Hematopoietic multipotent progenitor cell treated with erythropoietin and hydrocortisone succinate and interleukin-3 and kit ligand, for 8 days (in vitro differentiated cells): ENCODE data around the gene GRIFIN.

Source experiments
- DNase-seq: peaks from one replicate; pipeline ENCODE4 v3.0.0-alpha.2; 2015

The GRIFIN gene

GRCh38 chr7:2452643-2453270 lies 23.4 kb downstream of the GRIFIN start:
- DNase-seq: no peak

GRCh38 chr7:2452074-2452507 lies 24.1 kb downstream of the GRIFIN start:
- DNase-seq: peak; percentile 36

GRCh38 chr7:2451171-2452073 lies 24.8 kb downstream of the GRIFIN start:
- DNase-seq: peak; percentile 81

DNA sequence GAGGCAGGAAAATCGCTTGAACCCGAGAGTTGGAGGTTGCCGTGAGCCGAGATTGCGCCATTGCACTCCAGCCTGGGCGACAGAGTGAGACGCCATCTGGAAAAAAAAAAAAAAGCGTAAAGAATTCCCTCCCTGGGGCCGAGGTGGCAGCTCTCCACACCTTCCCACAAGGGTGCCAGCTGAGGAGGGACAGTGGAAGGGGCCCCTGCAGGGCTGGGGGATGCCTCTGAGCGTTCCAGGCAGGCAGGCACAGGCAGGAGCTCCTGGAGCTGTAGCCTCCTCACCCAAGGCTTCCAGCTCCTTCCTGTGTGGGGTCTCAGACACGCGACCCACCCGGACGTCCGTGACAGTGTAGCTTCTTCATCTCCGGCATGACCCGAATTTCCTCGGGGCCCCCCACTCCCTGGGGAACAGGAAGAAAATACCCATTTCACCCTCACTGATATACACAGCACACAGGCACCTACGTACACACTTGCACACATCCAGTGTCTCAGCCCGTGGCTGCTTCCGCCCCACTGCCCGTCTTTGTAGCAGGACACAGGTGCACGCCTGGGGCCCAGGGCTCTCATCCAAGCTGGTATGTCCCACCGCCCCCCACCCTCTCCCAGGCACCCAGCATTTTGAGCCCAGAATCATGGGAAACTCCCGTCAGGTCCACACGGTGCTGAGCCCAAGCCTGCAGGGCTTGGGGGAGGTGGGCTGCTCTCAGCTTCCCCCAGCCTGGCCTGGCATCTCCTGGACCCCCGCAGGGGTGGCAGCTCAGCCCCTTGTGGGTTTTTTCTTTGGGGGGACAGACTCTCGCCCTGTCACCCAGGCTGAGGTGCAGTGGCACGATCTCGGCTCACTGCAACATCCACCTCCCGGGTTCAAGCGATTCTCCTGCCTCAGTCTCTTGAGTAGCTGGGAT lies 25.7 kb downstream of the GRIFIN start:
- no peak for DNase-seq

GRCh38 chr7:2446676-2447075 lies 29.5 kb downstream of the GRIFIN start:
- DNase-seq: no peak

- DNase-seq: no peak
Measured at GRCh38 chr7:2445898-2446555, 30.2 kb downstream of the GRIFIN start.

DNA sequence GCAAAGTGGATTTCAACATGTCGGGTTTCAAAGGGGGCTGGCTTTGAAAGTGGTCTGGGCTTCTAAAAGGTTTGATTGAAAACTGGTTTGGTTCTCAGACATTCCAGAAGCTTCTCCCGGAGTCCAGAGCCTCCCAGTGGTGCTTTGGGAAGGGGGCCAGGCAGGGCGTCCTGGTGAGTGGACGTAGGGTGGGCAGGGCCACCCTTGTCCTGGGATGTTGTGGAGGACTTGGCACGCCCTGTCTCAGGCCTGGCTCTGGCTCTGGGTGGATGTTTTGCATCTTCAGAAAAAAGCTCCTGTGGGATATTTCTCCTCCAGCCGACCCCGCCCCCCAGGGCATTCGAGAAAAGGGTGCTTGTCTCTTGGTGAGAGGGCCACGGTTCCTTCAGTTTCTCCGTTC lies 31.2 kb downstream of the GRIFIN start:
- DNase-seq: no peak

- no peak for DNase-seq
Measured at GRCh38 chr7:2444476-2444875, 31.7 kb downstream of the GRIFIN start.

DNA sequence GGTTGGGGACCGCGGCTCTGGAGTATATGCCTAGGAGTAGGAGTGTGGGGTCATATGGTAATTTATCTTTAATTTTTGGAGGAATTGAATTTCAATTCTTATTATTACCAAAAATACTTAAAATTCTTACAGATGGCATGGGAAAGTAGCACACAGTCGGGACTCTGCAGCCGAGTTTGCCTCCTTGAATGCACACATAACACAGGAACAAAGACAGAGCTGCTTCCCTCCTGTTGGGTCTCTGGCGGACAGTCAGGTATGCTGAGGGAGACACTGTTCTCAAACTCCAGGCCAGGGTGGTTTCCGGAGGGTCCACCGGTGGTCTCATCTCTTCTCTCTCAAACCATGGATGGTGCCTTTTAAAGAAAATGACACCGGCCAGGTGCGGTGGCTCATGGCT lies 32.7 kb downstream of the GRIFIN start:
- DNase-seq: no peak

- no peak for DNase-seq
Measured at GRCh38 chr7:2441430-2442058, 34.7 kb downstream of the GRIFIN start.

DNA sequence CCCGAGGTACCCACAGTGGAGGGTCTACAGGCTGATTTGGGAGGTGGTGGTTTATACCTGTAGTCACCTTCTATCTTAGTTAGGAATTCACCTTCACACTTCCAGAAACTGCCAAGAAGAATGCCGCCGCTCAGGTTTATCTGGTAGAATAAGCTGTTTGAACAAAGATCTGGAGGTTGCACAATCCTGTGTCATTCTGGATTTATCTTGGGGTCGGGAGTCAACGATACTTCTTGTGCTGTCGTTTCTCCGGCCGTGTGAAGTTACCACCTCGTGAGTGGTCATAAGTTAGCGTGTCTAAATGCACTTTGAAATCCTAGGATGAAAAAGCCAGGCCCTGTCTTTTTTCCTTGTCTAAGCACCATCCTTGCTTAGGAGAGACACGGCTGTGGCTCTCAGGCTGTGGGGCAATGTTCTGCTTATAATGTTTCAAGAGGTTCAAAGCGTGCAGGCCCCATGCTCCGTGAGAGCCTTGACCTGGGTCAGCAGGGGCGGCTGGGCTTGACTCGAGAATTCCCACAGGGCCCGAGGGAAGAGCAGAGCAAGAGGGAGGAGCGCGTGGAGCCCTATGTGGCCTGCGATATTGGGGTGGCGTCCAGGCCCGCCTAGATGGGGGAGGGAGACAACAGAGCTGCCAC lies 35.5 kb downstream of the GRIFIN start:
- DNase-seq: no peak

DNA sequence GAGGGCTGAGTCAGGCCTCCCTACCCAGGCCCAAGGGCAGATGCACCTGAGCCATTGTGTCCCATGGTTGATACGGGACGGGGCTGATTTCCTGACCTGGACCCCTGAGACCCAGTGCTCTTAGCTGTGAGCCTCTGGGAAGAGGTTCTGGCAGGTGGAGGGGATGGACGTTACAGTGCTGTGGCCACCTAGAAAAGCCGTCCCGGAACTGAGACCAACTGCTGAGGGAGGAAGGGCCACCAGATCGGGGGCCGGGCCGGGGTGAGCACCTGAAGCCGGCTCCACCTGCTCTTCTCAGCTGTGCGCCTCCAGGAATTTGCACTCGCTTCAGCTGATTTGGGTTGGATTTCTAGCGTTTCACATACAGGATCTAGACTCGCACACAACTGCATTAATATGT lies 37.4 kb downstream of the GRIFIN start:
- no peak for DNase-seq

GRCh38 chr7:2438186-2438585 lies 38.0 kb downstream of the GRIFIN start:
- peak; percentile 82 for DNase-seq

- no peak for DNase-seq
Measured at GRCh38 chr7:2437537-2438148, 38.6 kb downstream of the GRIFIN start.

DNA sequence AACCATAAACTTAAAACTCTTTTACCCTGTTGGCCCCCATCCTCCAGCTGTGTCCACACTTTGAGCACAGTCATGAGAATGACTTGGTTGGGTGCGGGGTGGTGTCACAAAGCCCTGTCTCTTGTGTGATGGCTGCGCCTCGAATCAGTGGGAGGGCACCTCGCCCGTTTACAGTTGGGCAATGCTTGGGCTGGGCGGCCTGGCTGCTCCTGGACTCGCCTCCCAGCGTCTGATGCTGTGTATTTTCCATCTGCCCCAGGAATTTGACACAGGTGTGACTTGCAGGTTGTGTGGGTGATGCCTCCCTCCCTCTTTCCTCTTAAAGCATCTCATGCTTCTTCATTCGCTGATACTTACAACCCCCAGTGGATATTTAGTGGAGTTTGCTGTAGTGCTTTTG lies 39.1 kb downstream of the GRIFIN start:
- no peak for DNase-seq

GRCh38 chr7:2436341-2437104 lies 39.7 kb downstream of the GRIFIN start:
- DNase-seq: no peak

GRCh38 chr7:2435146-2435545 lies 41.1 kb downstream of the GRIFIN start:
- DNase-seq: peak; percentile 50

DNA sequence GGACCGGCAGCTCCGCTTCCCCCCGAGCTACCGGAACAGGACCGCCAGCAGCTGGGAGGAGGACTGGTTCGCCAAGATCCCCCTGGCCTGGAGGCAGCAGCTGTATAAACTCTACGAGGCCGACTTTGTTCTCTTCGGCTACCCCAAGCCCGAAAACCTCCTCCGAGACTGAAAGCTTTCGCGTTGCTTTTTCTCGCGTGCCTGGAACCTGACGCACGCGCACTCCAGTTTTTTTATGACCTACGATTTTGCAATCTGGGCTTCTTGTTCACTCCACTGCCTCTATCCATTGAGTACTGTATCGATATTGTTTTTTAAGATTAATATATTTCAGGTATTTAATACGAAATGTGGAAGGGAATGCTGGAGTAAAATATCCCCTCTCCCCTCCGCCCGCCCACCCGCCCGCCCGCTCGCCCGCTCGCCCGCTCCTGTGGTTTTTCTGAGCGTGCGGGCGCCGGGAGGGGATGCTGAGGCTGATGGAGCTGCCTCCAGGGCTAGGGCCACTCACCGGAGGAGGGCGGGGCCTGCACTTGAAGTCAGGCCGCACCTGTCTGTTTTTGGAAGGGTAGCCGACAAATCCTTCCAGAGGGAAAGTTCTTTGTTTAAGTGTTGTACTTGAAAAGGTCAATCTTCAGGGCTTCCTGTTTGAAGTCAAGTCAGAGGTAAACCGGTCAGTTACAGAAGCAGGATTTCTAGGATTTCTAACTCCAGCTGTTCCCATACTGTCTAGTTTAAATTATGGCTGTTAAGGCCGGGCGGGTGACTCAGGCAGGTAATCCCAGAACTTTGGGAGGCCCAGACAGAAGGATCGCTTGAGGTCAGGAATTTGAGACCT lies 42.3 kb downstream of the GRIFIN start:
- no peak for DNase-seq

- DNase-seq: no peak
Measured at GRCh38 chr7:2432910-2433712, 43.1 kb downstream of the GRIFIN start.
